ENCODE data around the gene NKAIN2. TPM values are rescaled to one million over a fixed set of nuclear protein-coding genes. Genes with fewer than 3 reads are reported as not detected.
"Not testable (repeated sequence)": the region's sequence is repeated elsewhere in the genome, so short reads cannot be mapped to it uniquely, and the experiment has no call there.

Gene NKAIN2
- total RNA-seq, 1 experiment from 2014 or later = 0.06 TPM

- no peak for DNase-seq (ENCODE audit: low read depth)
Observed at GRCh38 chr6:124199286-124199685, 395.6 kb downstream of the NKAIN2 start.

- DNase-seq (ENCODE audit: low read depth) = no peak
Observed at GRCh38 chr6:124200661-124201060, 397.0 kb downstream of the NKAIN2 start.

GRCh38 chr6:124203101-124203811 lies 399.6 kb downstream of the NKAIN2 start:
- peak; percentile 82 for DNase-seq (ENCODE audit: low read depth)

- peak; percentile 71 for DNase-seq (ENCODE audit: low read depth)
Observed at GRCh38 chr6:124203812-124204167, 400.1 kb downstream of the NKAIN2 start.

GRCh38 chr6:124205921-124206320 lies 402.3 kb downstream of the NKAIN2 start:
- no peak for DNase-seq (ENCODE audit: low read depth)

GRCh38 chr6:124223611-124224345 lies 420.1 kb downstream of the NKAIN2 start:
- DNase-seq (ENCODE audit: low read depth) = peak; percentile 90

- peak; percentile 83 for DNase-seq (ENCODE audit: low read depth)
Observed at GRCh38 chr6:124226396-124226795, 422.7 kb downstream of the NKAIN2 start.

GRCh38 chr6:124233221-124233620 lies 429.6 kb downstream of the NKAIN2 start:
- DNase-seq (ENCODE audit: low read depth) = no peak

GRCh38 chr6:124234801-124235200 lies 431.1 kb downstream of the NKAIN2 start:
- no peak for DNase-seq (ENCODE audit: low read depth)

GRCh38 chr6:124237911-124238310 lies 434.2 kb downstream of the NKAIN2 start:
- no peak for DNase-seq (ENCODE audit: low read depth)

GRCh38 chr6:124238408-124238807 lies 434.7 kb downstream of the NKAIN2 start:
- DNase-seq (ENCODE audit: low read depth) = not testable (repeated sequence)

- no peak for DNase-seq (ENCODE audit: low read depth)
Observed at GRCh38 chr6:124254941-124255685, 451.4 kb downstream of the NKAIN2 start.

- DNase-seq (ENCODE audit: low read depth) = no peak
Observed at GRCh38 chr6:124260337-124260736, 456.7 kb downstream of the NKAIN2 start.

GRCh38 chr6:124269733-124270132 lies 466.1 kb downstream of the NKAIN2 start:
- DNase-seq (ENCODE audit: low read depth) = no peak

GRCh38 chr6:124273701-124274100 lies 470.0 kb downstream of the NKAIN2 start:
- no peak for DNase-seq (ENCODE audit: low read depth)

- DNase-seq (ENCODE audit: low read depth) = no peak
Observed at GRCh38 chr6:124282541-124282940, 478.9 kb downstream of the NKAIN2 start.

- DNase-seq (ENCODE audit: low read depth) = no peak
Observed at GRCh38 chr6:124283486-124283885, 479.8 kb downstream of the NKAIN2 start.

- DNase-seq (ENCODE audit: low read depth) = no peak
Observed at GRCh38 chr6:124285146-124285545, 481.5 kb downstream of the NKAIN2 start.

- peak; percentile 68 for DNase-seq (ENCODE audit: low read depth)
Observed at GRCh38 chr6:124294574-124295200, 491.0 kb downstream of the NKAIN2 start.

GRCh38 chr6:124297507-124297906 lies 493.8 kb downstream of the NKAIN2 start:
- DNase-seq (ENCODE audit: low read depth) = no peak

- no peak for DNase-seq (ENCODE audit: low read depth)
Observed at GRCh38 chr6:124298730-124299129, 495.1 kb downstream of the NKAIN2 start.

- DNase-seq (ENCODE audit: low read depth) = not testable (repeated sequence)
Observed at GRCh38 chr6:124300907-124301306, 497.2 kb downstream of the NKAIN2 start.

Data from LHCN-M2 (cell line).